NCI-H1092 (cell line): ENCODE results near the gene KRTAP9-2.
"Not testable (repeated sequence)": the region's sequence is repeated elsewhere in the genome, so short reads cannot be mapped to it uniquely, and the experiment has no call there.

Source experiments
- DNase-seq: peaks from one replicate; lab custom pipeline; 2025; lab: John Stamatoyannopoulos, UW

The KRTAP9-2 gene, protein sequence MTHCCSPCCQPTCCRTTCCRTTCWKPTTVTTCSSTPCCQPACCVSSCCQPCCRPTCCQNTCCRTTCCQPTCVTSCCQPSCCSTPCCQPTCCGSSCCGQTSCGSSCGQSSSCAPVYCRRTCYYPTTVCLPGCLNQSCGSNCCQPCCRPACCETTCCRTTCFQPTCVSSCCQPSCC

DNA sequence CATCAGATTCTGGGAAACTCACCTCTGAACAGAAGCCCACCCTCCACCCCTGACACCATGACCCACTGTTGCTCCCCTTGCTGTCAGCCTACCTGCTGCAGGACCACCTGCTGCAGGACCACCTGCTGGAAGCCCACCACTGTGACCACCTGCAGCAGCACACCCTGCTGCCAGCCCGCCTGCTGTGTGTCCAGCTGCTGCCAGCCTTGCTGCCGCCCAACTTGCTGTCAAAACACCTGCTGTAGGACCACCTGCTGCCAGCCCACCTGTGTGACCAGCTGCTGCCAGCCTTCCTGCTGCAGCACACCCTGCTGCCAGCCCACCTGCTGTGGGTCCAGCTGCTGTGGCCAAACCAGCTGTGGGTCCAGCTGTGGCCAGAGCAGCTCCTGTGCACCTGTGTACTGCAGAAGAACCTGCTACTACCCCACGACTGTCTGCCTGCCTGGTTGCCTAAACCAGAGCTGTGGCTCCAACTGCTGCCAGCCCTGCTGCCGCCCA, at the start of gene KRTAP9-2:
Gene KRTAP9-2, plus strand, starts transcription at position 51 of the 498 bp plus-strand sequence. Its CDS starts 7 bp downstream, at position 58.
- not testable (repeated sequence) for DNase-seq

DNA sequence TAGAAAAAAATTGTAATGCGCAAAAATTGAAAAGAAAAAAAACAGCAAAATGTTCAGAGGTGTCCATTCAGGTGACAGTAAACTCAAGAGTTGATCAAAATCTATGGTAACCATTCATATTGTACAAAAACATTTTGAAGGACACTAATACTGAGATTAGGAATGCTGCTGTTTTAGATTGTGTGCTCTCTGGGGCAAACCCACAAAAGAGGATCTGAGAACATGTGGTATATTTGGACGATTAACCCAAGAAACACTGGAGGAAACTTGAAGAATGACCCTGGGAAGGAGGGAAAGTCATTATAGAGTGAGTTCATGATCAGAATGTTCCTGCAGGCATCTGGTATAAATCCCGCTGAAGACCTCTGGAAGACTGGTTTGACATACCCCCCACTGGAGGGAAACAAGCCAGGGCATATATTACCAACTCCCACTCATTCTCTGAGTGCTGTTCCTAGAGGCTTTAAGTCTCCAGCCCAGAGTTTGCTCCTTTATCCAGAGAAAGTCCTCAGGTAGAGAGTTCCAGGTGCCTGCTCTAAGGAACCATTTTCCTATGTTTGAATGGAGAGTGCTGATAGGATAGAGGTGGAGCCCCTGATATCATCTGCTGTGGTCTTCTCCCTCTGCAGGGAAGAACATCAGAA, 49.6 kb upstream of the KRTAP9-2 start:
- no peak for DNase-seq

DNA sequence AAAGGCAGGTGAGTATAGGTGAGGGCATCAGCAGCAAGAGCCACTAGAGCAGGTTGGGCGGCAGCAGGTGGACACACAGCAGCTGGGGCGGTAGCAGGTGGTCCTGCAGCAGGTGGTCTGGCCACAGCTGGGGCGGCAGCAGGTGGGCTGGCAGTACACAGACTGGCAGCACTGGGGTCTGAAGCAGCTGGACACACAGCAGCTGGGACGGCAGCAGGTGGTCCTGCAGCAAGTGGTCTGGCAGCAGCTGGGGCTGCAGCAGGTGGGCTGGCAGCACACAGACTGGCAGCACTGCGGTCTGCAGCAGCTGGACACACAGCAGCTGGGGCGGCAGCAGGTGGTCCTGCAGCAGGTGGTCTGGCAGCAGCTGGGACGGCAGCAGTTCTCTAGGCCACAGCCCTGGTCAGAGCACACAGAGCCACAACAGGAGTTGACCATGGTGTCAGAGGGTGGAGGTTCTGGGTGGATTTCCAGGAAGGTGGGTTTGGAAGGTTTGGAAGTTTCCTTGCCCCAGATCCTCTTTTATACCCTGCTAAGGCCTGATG, 48.6 kb upstream of the KRTAP9-2 start, which contains the start of gene KRTAP4-2:
Gene KRTAP4-2, minus strand, starts transcription at position 495 of the 545 bp plus-strand sequence. Its CDS starts 57 bp downstream, at position 438.
- DNase-seq = no peak

DNA sequence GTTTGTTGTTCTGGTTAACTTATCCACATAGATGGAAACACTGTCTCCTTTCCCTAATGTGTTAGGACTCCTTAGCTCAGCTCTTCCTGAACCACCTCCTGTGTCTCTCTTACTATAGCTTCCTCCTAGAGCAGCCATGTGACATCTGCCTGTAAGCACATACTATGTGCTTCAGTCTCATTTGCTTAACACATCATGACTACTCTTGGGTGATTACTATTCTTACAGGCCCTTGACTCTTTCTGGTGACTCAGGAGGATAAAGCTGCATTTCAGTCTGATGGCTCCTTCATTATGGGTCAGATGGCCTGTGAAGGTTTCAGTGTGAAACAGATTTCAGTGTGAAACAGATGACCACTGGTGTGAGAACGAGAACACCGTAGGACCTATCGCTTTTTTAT, 48.1 kb upstream of the KRTAP9-2 start:
- no peak for DNase-seq

DNA sequence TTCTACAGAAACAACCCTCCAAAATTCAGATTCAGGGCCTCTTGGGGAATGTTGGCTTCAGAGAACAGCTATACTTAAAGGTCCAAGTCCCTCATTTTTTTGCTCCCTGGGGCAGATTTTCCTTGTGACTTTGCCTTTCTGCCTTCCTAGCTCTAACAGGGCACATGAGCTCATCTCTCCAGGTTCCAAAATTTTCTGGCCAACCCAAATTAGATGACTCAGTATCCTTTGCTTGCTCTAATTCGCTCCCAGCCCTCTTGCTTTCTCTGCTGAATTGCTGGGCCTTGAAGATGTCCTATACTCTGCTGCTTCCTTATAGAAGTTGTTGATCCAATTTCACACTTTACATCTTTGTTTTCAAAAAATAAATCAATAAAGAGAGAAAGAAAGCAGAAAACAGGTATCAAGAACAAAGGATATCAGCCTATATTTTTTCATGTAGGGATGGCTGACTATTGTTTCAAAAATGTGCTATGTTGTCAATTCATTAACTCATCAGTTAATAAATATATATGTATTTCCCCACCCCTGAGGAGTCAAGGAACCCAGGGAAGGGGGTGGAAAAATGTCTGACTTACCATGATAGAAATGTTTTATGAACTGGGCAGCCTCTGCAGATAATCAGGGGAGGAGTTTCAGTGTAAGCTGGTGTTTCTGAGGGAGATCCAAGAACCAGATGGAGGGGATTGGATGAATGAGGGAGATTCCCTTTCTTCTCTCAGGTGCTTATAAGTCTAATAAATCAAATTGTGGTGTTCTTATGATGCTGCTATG, 47.4 kb upstream of the KRTAP9-2 start:
- no peak for DNase-seq

DNA sequence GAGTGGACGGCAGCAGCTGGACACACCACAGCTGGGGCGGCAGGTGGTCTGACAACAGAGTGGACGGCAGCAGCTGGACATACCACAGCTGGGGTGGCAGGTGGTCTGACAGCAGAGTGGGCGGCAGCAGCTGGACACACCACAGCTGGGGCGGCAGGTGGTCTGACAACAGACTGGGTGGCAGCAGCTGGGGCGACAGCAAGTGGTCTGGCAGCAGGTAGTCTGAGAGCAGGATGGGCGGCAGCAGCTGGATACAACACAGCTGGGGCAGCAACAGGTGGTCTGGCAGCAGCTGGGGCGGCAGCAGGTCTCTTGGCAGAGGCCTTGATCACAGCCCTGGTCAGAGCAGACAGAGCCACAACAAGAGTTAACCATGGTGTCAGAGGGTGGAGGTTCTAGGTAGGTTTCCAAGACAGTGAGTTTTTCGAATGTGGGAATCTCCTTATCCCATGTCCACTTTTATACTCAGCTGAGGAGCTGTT, 41.9 kb upstream of the KRTAP9-2 start, which contains the start of gene KRTAP4-1:
Gene KRTAP4-1, minus strand, starts transcription at position 432 of the 482 bp plus-strand sequence. Its CDS starts 57 bp downstream, at position 375.
- no peak for DNase-seq

DNA sequence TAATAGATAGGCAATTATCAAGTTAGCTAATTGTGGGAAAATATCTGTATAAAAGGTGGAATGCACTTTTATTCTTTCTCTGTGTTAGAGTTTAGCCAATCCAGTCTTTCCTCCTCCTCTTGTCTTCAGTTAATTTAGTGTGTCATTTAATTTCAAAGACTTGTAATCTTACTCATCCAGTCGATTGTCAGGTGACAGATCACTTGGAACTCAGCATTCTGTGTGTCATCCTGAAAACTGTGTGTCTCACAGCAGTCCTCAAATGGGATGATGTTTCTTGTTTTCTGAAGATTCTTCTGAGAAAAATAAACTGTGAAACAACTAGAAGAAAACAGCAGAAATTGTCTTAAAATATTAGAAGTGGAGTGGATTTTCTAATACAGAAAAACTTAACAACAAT, 41.4 kb upstream of the KRTAP9-2 start:
- no peak for DNase-seq

DNA sequence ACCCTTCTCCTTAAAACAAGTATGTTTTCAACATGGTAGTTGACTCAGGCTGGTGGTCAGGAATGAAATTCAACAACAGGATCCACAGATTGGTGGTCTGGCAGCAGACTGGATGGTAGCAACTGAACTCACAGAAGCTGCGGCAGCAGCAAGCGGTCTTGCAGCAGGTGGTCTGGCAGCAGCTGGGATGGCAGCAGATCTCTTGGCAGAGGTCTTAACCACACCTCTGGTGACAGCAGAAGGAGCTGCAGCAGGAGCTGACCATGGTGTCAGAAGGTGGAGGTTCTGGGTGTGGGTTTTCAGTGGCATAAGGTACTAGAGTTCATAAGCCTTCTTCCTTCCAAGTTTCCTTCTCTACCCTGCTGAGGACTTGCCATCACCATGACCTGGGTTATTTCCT, 39.6 kb upstream of the KRTAP9-2 start:
- no peak for DNase-seq

DNA sequence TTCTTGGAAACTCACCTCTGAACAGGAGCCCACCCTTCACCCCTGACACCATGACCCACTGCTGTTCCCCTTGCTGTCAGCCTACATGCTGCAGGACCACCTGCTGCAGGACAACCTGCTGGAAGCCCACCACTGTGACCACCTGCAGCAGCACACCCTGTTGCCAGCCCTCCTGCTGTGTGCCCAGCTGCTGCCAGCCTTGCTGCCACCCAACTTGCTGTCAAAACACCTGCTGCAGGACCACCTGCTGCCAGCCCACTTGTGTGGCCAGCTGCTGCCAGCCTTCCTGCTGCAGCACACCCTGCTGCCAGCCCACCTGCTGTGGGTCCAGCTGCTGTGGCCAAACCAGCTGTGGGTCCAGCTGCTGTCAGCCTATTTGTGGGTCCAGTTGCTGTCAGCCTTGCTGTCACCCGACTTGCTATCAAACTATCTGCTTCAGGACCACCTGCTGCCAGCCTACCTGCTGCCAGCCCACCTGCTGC, 36.6 kb upstream of the KRTAP9-2 start, which contains the start of gene KRTAP9-1:
Gene KRTAP9-1, plus strand, starts transcription at position 51 of the 482 bp plus-strand sequence. Its CDS starts 0 bp downstream, at position 51.
- DNase-seq = not testable (repeated sequence)

DNA sequence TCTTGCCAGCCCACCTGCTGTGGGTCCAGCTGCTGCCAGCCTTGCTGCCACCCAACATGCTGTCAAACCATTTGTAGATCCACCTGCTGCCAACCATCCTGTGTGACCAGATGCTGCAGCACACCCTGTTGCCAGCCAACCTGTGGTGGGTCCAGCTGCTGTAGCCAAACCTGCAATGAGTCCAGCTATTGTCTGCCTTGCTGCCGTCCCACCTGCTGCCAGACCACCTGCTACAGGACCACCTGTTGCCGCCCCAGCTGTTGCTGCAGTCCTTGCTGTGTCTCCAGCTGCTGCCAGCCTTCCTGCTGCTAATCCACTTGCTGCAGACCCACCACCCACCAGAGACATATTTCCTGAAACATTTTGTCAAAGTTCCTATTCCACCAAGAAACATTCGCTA, 36.1 kb upstream of the KRTAP9-2 start:
- DNase-seq = no peak

DNA sequence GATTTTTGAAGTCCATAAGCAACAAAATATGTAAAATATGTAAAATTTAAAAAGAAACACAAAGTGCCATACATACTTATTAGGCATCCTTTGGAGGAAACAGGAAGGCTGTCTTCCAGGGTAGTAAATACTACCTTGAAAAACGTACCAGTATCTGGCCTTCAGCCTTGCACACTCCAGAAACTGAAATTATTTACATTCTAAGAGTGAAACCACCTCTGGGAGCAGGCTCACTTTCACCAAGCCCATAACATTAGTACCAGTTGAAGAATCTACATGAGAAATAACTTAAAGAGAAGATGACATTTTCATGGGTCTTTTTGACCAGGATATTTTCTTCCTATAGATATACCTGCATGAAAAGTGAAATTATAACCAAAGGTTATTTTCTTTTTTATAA, 30.4 kb upstream of the KRTAP9-2 start:
- no peak for DNase-seq

DNA sequence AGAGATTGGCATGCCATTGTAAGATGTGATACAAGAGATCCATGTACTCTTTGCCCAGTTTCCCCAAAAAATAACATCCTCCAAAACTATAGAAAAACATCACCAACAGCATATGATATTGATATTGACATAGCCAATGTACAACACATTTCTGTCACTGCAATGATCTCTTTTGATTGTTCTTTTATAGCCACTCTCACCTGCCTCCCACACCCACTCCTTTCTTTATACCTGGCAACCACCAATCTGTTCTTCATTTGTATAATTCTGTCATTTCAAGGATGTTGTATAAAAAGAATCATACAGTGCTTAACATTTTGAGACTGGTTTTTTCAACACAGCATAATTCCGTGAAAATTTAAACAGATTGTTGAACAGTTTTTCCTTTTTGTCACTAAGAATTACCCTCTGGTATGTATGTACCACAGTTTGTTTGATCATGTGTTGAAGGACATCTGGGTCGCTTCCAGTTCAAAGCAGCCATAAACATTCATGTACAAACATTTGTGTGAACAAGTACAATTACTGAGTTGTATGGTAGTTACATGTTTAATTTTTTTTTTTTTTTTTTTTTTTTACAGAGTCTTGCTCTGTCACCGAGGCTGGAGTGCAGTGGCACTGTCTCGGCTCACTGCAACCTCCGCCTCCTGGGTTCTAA, 26.9 kb upstream of the KRTAP9-2 start:
- no peak for DNase-seq

DNA sequence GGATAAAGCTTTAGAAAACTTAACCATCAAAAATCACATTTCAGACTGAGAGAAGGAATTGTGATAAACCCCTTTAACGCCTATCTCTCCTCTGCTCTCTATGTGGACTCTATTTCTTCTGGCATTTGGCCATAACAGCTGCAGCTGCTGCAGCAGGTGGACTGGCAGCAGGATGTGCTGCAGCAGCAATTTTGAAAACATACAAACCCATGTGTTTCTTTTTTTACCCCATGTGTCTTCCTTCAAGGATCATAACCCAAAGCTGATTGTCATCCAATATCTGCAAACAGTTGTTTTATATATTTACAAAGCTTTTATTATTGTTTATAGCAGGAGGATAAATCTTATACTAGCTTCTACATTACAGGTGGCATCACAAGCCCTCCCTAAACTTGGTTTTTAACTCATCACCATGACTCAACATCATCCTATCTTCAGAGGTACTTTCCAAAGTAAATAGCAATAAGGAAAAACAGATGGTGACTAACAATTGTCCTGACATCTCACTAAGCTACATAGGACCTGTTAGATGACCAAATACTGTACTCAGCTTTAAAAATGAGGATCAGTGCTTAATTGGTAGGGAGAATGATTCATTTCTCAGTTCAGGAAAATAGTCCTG, 14.5 kb upstream of the KRTAP9-2 start:
- peak; percentile 41 for DNase-seq

DNA sequence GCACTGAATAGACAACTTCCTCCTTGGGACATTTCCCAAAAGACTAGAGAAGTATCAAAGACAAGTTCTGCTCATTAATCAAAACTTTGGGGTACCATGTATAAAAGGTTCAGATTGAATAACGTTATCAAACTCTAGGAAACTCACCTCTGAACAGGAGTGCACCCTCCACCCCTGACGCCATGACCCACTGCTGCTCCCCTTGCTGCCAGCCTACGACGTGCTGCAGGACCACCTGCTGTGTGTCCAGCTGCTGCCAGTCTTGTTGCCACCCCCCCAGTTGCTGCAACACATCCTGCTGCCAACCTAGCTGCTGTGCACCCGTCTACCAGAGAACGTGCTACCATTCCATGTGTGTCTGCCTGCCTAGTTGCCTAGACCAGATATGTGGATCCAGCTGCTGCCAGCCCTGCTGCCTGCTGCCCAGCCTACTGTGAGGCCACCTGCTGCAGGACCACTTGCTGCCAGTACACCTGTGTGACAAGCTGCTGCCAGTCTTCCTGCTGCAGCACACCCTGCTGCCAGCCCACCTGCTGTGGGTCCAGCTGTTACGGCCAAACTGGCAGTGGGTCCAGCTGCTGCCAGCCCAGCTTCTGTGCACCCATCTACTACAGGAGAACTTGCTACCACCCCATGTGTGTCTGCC, 13.8 kb upstream of the KRTAP9-2 start:
- no peak for DNase-seq

DNA sequence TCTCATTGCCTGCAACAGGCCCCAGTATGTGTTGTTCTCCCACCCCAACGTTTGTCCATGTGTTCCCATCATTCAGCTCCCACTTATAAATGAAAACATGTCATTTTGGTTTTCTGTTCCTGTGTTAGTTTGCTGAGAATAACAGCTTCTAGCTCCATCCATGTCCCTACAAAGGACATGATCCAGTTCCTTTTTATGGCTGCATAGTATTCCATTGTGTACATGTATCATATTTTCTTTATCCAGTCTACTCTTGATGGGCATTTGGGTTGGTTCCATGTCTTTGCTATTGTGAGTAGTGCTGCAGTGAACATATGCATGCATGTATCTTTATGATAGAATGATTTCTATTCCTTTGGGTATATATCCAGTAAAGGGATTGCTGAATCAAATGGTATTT, 10.8 kb upstream of the KRTAP9-2 start:
- DNase-seq = no peak

DNA sequence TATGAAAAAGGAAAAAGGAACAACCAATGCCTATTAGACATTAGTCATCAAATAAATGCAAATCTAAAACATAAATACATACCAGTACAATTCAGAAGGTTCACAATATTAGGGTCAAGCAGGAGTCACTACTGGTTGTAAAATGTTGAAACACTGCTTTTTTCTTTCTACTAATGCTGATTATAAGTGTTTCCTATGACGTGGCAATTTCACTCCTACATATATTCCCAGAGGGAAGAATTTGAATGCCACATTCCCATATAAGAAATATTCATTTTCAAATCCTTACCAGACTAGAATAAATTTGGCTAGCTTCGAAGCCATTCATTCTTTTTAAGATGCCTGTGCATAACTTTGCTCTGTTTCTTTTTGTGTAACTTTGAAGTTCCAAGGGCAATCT, 2.6 kb upstream of the KRTAP9-2 start:
- DNase-seq = no peak

DNA sequence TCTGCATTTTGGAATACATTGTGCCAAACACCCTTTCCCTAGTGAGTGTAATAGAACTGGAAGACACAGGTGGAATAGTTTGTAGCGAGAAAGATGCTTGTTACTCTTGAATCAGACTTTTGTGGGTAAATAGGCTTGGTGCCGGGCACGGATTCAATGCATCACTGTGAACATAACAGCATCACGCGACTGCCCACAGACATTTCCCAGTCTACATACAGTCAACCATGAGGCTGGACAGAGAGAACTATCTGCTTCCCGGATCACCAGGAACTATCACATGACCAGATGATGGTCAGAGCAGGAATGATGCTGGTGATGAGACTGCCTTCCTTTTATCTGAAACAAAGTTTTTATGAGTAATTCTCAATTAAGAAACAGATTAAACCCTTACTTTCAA, 397 bp upstream of the KRTAP9-2 start:
- DNase-seq = no peak

DNA sequence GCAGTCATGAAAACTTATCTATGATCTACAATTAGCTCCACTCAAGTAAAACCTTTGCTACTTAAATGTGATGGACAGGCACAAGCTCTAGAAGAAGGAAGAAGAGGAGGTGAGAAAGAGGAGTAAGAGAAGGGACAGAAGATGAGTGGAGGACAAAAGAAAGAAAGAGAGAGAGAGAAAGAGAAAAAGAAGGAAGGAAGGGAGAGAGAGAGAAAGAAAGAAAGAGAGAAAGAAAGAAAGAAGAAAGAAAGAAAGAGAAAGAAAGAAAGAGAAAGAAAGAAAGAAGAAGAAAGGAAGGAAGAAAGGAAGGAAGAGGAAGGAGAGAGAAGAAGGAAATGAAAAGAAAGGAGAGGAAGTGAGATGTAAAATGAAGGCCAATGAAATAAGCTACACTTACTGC, 3.6 kb downstream of the KRTAP9-2 start:
- no peak for DNase-seq

DNA sequence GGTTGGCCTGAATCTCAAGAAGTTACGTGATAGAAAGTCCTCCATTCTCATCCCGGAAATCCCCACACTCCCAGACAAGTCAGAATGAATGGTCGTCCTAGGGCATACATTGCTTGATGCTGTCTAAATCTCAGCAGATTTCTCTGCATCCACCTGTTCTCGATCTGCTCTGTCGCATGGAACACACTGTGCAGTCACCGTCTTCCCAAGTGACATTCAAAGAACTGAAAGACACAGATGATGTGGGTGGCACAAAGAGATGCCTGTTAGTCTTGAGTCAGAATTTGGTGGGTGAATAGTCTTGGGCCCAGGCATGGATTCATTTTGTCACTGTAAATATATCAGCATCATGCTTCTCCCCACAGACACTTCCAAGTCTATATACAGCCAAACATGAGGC, 5.3 kb downstream of the KRTAP9-2 start:
- DNase-seq = no peak

DNA sequence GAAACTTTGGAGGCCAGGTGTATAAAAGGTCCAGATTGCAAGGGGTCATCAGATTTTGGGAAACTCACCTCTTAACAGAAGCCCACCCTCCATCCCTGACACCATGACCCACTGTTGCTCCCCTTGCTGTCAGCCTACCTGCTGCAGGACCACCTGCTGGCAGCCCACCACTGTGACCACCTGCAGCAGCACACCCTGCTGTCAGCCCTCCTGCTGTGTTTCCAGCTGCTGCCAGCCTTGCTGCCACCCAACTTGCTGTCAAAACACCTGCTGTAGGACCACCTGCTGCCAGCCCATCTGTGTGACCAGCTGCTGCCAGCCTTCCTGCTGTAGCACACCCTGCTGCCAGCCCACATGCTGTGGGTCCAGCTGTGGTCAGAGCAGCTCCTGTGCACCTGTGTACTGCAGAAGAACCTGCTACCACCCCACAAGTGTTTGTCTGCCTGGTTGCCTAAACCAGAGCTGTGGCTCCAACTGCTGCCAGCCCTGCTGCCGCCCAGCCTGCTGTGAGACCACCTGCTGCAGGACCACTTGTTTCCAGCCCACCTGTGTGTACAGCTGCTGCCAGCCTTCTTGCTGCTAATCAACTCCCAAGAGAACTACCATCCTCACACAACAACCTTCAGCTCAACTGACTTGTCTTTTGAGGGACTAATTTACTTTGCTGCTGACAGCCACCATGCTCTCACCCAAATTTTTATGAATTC, 6.1 kb downstream of the KRTAP9-2 start, which contains the start of gene KRTAP9-3:
Gene KRTAP9-3, plus strand, starts transcription at position 51 of the 707 bp plus-strand sequence. Its CDS starts 53 bp downstream, at position 104.
- DNase-seq = not testable (repeated sequence)
